ENCODE data around the gene SLC66A2. TPM values are rescaled to one million over a fixed set of nuclear protein-coding genes. Genes with fewer than 3 reads are reported as not detected.
"Not testable (repeated sequence)": the region's sequence is repeated elsewhere in the genome, so short reads cannot be mapped to it uniquely, and the experiment has no call there.

The SLC66A2 gene
- total RNA-seq, 1 donor from 2014 or later = 85.9 TPM

GRCh38 chr18:79883461-79884293, 67.8 kb downstream of the SLC66A2 start:
- peak; percentile 71 for DNase-seq (ENCODE audit: low spot score)

GRCh38 chr18:79882522-79883241, 68.8 kb downstream of the SLC66A2 start:
- peak; percentile 88 for DNase-seq (ENCODE audit: low spot score)

GRCh38 chr18:79881695-79882094, 69.8 kb downstream of the SLC66A2 start:
- peak; percentile 67 for DNase-seq (ENCODE audit: low spot score)

GRCh38 chr18:79879566-79879965, 71.9 kb downstream of the SLC66A2 start:
- peak; percentile 47 for DNase-seq (ENCODE audit: low spot score)

GRCh38 chr18:79878741-79879378, 72.6 kb downstream of the SLC66A2 start:
- DNase-seq (ENCODE audit: low spot score) = peak; percentile 72

GRCh38 chr18:79878246-79878645, 73.2 kb downstream of the SLC66A2 start:
- not testable (repeated sequence) for DNase-seq (ENCODE audit: low spot score)

- DNase-seq (ENCODE audit: low spot score) = peak; percentile 84
Measured at GRCh38 chr18:79877163-79878091, 74.0 kb downstream of the SLC66A2 start.

- peak; percentile 78 for DNase-seq (ENCODE audit: low spot score)
Measured at GRCh38 chr18:79876497-79876896, 75.0 kb downstream of the SLC66A2 start.

- DNase-seq (ENCODE audit: low spot score) = peak; percentile 83
Measured at GRCh38 chr18:79875931-79876461, 75.5 kb downstream of the SLC66A2 start.

- peak; percentile 65 for DNase-seq (ENCODE audit: low spot score)
Measured at GRCh38 chr18:79875531-79875919, 75.9 kb downstream of the SLC66A2 start.

GRCh38 chr18:79874553-79875530, 76.6 kb downstream of the SLC66A2 start:
- peak; percentile 47 for DNase-seq (ENCODE audit: low spot score)

GRCh38 chr18:79873449-79874110, 77.9 kb downstream of the SLC66A2 start:
- DNase-seq (ENCODE audit: low spot score) = peak; percentile 88

- peak; percentile 80 for DNase-seq (ENCODE audit: low spot score)
Measured at GRCh38 chr18:79872527-79873444, 78.7 kb downstream of the SLC66A2 start.

GRCh38 chr18:79871481-79872091, 79.9 kb downstream of the SLC66A2 start:
- DNase-seq (ENCODE audit: low spot score) = peak; percentile 84

- DNase-seq (ENCODE audit: low spot score) = peak; percentile 88
Measured at GRCh38 chr18:79871026-79871390, 80.4 kb downstream of the SLC66A2 start.

- DNase-seq (ENCODE audit: low spot score) = peak; percentile 26
Measured at GRCh38 chr18:79870301-79871025, 81.0 kb downstream of the SLC66A2 start.

Data from mesenteric fat pad (tissue), 1 donor.